NCI-H748 treated with DMSO at 0.1 percent for 48 hours (cell line): ENCODE data around the gene PLXNA2.

Experiments
- DNase-seq: peaks from one replicate; lab custom pipeline; 2025; lab: John Stamatoyannopoulos, UW

The PLXNA2 gene, protein sequence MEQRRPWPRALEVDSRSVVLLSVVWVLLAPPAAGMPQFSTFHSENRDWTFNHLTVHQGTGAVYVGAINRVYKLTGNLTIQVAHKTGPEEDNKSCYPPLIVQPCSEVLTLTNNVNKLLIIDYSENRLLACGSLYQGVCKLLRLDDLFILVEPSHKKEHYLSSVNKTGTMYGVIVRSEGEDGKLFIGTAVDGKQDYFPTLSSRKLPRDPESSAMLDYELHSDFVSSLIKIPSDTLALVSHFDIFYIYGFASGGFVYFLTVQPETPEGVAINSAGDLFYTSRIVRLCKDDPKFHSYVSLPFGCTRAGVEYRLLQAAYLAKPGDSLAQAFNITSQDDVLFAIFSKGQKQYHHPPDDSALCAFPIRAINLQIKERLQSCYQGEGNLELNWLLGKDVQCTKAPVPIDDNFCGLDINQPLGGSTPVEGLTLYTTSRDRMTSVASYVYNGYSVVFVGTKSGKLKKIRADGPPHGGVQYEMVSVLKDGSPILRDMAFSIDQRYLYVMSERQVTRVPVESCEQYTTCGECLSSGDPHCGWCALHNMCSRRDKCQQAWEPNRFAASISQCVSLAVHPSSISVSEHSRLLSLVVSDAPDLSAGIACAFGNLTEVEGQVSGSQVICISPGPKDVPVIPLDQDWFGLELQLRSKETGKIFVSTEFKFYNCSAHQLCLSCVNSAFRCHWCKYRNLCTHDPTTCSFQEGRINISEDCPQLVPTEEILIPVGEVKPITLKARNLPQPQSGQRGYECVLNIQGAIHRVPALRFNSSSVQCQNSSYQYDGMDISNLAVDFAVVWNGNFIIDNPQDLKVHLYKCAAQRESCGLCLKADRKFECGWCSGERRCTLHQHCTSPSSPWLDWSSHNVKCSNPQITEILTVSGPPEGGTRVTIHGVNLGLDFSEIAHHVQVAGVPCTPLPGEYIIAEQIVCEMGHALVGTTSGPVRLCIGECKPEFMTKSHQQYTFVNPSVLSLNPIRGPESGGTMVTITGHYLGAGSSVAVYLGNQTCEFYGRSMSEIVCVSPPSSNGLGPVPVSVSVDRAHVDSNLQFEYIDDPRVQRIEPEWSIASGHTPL (N-terminal part only)

DNA sequence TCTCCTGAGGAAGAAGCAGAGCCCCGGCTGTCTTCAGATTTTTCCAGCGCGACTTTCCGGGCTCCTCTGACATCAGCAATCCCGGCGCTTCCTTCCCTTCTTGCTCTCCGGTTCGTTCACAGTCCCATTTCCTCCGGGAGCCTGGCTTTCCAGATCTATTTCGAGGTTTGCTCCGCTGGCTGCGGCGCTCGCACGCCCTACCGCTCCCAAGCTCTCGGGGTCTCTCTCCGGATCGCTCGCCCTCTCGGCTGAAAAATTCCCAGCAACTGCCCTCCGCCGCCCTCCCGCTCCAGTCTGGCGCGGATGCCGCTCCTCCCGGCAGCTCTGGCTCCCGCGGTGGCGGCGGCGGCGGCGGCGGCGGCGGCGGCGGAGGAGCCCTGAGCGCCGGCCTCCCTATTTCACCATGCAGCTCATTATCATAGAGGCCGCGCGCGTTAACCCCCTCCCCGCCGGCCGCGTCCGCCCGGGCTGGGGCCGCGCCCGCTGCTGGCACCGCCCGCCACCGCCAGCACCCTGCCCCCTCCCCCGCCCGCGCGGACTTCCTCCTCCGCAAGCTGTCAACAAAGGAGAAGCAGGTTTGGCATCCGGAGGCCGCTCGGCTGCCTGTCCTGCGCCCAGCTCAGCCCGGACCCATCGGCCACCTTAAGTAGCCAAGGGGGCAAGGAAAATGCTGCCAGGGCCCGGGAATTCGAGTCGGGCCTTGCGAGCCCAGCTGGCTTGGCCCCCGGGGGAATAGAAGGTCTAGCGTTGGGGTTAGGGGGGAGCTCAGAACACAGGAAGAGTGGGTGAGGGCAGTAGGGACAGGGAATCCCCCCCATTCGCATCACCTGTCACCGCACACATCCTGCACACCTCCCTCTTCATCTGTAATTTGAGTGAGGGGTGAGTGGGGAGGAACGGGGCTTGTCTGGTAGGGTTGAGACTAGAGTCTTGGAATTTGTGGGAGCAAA lies at the start of gene PLXNA2:
Gene PLXNA2 (minus strand): TSS at position 418 of the 950 bp plus-strand sequence. CDS start 26,462 bp downstream, outside the sequence.
- peak; percentile 36 for DNase-seq

DNA sequence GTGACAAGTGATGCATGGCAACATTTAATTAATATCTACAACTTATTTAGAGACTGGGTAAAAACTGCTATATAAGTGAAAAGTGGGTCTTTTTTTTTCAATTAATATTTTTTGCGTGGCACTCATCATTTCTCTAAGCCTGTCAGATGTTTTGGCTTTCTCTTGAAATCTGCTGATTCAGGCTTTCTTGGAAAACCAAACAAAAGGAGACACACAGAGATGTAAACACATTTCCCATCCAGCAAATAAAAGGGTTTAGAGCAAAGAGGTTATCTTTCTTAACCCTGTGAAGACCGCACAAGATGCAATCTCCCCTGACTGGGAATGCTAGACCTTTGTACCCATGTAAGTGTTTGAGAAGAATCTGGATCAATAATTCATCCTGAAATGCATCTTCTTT lies 48.7 kb upstream of the PLXNA2 start:
- no peak for DNase-seq

DNA sequence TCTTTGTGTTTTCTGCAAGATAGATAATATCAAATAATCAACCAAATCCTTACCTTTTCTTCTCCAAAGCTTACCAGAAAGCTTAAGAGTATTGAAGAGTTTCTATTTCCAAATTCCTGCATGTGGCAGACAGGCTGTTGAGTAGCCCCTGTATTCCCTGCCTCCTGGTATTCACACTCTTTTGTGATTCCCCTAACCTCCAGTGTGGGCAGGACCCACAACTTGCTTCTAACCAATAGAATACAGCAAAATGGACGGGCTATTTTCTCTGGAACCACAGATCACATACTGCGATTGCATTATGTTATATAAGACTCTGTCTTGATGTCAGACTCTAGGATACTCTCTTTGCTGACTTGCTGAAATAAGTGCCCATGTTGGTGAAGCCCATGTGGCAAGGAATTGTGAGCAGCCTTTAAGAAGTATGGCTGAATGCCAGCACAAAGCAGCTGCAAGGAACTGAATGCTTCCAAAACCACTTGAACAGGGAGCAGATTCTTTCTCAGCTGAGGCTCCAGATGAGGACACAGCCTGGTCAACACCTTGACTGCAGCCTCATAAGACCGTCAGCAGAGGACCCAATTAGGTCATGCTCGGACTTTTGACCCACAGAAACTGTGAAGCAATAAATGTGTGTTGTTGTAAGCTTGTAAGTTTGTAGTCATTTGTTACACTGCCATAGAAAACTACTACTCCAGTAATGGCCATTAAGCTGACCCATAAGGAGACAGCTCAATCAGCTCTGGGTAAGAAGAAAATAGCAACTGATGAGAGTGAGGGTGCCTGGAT lies 47.9 kb upstream of the PLXNA2 start:
- DNase-seq = no peak

DNA sequence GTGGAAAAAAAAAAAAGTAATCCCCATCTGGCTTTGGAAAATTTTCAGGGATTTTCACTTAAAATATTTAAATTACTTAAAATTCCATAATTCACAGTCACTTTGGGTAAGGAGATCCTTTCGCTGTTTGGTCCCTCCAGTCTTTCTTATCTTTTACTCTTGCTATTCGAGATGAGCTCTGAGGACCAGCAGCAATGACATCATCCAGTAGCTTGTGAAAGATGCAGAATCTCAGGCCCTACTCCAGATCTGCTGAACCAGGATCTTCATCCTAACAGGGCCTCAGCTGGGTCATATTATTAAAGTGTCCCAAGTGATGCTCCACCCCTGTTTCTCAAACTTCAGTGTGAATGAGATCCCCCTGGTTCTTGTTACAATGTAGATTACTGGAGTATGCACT lies 46.9 kb upstream of the PLXNA2 start:
- DNase-seq = no peak

DNA sequence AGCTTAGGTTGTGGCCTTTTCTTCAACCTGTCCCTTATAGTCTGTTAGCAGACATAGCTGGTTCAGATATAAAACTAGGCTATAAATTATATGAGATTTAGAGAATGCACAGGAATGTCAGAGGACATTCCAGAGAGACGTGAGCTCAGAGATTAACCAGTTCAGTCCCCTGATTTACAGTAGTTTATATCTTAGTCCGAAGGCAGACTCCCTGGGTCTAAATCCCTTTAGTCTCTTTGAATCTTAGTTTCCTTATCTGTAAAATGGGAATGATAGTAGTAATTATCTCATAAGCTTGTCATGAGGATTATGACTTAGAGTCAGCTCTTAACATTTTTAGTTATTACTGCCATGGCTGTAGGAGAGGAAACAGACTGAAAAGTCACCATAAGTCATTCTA lies 45.5 kb upstream of the PLXNA2 start:
- no peak for DNase-seq

DNA sequence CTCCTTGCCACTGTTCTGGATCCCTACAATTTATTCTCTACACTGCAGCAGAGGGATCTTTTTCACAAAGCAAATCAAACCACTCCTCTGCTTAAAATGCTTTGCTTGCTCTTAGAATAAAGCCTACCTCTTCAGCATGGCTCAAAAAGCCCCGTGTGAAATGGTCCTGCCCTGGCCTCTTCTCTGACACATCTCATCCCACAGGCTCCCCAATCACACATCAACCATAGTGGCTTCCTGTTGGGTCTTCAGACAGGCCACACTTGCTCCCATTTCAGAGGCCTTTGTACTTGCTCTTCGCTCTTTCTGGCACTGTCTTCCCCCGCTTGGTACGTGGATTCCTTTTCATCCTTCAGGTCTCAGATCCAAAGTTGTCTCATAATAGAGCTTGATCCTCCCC lies 44.3 kb upstream of the PLXNA2 start:
- no peak for DNase-seq

DNA sequence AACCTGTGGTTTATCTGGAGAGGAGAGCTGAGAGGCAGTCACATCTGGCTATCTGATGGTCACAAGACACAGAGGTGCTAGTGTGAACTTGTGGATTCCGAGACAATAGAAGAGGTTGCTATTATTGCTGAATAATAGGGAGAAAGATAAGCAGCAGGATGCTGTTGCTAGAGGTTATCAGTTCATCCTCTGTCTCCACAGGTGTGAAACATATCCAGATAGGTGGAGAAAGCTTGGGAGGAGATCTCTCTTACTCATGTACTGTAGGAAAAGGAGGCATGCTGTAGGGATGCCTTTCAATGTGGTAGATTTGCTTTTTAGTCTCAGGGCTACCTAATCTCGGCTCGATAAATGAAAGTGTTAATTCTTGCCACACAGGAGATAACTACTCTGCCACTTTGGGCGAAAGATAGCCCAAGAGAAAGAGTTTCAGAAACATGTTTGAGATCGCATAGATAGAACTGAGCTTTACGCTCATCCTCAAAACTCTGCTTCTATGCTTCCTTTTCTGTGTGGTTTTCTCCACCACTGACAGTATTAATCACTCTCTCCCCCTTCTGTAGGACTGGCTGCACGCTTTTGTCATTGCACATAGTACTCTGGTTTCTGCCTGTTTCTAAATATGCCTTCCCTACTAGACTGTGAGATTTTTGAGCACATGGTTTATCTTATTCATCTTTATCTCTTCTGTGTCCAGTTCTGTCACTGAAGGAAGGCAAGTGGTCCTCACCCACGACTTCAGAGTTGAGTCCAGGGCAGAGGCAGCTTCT lies 36.7 kb upstream of the PLXNA2 start:
- no peak for DNase-seq

DNA sequence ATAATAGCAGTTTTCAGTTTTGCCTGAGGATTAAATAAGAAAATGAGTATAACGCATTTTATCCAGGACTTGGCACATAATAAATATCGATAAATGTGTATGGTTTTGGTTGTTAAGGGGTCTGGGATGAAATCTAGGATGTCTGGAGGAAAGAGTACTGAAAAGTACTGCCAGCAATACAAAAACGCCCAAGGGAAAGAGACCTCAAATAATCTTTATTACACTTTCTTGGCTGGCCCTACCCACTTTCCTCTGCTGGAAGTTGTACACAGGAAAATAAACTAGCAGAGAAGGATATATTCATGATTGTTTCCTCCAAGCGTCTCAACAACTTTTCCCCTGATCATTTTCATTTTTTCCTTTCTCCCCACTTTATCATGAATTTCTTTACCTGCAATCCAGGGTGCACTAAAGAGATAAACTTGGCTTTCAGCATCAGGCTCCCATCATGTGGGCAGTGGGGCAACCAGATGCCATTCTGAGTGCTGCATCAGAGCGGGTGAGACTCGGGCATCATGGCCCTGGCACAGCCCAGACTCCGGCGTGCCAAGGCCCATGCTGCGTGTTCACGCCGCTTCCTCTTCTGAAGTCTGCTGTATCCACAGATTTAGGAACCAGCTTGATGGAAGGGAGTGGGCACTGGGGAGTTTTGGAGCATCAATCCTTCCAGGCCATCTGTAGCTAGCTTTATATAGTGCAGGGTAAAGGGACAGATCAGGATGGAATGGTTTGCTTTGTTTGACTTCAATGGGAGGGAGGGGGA lies 35.8 kb upstream of the PLXNA2 start:
- no peak for DNase-seq

DNA sequence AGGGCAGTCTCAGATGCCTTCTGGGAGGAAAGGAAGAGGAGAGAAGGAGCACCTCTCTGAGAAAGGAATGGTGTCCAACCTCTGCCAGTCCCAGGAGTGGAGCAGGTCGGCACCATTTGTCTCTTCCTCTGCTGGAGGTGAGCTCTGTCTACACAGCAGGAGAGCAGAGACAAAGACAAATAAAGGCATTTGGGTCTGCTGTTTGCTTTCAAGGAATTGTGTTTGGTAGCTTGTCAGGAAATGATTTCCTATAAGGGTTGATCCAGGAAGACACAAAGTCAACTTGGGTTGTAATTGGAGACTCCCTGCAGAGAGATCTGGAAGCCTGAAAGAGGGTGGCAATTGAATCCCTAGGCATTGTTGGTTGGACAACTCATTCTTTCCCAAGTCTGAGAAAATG lies 34.5 kb upstream of the PLXNA2 start:
- DNase-seq = peak; percentile 4

DNA sequence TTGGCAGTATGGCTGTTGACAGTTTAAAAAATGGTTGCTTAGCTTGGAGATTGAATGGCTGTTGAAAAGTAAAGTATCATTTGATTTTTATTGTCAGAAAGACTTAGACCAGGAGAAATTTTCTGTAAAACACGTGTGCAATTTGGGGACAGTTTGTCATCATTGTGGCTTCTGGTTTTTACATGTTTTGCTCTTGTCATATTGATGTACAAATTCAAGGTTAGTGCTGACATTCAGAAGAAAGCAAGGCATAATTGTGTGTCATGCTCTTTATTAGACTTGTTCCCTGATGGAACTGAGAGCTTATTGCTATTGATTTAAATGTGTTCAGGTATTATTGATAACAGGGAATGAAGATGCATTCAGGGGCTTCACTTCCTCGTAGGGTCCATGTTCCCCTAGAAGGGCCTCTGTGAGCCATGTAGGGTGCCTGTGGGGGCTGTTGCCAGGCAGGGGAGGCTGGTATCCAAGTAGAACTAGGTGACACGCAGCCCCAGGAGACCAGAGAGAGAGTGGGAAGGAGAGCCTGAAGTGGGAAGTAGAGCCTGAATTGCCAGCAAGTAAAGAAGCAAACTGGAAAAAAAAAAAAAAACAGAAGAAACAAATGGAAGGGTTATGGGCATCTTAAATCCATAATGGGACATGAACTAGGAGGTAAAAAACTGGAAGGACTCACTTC lies 32.7 kb upstream of the PLXNA2 start:
- DNase-seq = no peak

DNA sequence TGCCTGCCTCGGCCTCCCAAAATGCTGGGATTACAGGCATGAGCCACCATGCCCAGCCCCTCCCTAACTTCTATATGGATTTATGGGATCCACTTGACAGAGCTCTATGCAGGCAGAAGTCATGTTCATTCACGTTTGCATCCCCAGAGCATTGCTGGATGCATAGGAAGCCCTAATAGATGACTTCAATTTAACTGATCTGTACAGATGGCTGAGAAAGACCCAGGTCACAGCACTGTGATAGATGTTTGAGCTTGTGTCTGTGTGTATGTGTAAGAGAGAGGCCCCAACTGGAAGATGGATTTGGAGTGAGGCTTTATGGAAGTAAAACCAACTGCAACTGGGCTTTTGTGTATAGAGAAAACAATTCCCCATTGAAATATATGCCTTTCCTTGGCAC lies 30.9 kb upstream of the PLXNA2 start:
- DNase-seq = no peak

DNA sequence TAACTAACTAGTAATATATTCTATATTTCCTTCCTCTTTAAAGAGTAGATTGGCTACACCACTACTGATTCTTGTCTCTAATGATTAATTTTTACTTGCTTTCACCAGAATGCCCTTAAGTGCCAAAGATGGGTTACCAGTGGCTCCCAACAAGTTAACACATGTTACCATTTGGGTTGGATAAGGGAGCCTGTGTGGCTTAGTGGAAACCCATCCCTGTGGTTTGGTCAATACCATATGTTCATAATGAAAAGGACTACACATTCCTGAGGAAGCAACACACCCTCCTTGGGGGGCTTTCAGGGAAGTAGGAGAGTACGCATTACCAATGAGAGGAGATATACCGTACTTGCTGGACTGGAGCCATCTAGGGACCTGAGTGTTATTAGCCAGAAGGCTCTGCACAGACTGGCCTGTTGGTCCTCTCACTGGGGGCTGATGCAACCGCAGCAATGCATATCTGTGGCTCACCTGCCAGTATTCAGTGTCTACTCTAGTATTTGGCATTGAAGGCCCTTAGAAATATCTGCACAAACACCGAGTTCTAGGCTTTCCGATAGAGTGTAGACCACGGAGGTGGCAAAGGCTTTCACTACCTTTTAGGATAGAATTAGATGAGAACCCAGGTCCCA lies 29.3 kb upstream of the PLXNA2 start:
- DNase-seq = no peak

DNA sequence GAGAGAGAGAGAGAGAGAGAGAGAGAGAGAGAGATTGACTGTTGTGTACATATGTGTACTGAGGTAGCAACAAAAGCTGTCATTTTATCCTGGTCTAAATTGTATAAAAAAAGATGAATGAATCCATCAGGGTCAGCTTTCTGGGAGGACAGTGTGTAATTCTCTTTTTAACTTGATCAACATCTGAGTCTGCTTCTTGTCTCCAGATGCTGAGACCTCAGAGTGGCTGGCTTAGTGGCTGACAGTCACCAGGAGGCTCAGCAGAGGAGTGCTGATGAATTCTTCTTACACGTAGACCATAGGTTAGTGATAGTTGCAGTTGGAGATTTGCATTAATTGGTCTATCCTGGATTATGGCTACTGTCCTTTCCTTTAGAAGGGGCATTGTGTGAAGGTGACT lies 28.5 kb upstream of the PLXNA2 start:
- no peak for DNase-seq

DNA sequence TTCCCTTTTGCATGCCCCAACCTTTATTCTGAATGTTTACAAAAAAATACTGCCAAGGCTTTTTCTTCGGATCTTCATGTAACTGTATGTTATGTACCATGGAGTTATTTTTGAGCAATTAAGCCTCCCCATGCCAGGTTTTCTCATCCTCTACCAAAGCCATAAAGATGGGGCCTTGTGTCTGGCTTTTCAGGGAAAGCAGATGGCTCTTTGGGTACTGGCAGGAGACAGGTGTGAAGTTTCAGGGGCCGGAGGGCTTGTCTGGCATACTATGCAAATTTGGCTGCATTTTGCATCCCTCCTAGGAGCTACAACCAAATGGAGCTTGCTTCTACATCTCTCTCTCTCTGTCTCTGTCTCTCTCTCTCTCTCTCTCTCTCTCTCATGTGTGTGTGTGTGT lies 28.1 kb upstream of the PLXNA2 start:
- DNase-seq = no peak

DNA sequence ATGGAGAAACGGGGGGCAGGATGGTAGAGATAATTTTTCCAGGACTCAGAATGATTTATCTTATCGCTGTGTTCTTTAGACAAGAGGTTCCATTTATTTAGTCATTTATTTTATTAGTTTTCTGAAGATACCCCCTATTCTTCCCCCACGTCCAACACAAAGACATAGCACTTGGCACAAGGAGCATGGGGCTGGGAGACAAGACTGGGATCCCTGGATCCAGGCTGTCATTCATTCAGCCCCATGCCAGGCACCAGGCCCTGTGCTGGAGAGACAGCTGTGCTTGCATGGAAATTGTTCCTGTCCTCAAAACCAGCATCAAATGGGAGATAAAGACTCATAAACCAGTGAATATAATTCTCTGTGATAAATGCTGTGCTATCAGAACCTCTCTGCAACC lies 27.1 kb upstream of the PLXNA2 start:
- no peak for DNase-seq

DNA sequence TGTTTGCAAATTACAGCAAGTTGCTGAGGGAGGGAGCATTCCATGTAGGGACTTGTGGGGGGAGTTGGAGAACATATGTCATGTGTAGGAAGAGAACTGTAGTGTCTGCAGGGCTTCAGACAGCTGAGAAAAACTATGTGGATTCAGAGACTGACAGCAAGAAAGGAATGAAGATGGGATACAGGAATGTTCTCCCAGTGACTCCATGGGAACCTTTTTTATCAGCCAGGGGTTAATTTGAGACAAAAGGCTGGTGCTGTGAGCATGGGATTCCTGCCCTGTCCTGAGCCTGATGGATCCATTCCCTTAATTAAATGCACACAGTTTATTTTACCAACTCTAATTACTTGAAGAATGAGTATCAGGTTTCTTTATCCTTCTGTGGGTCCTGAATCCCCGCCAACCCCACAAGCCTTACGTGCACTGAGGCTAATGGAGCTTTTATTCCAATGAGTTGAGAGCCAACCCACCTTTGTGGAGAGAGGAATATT lies 26.5 kb upstream of the PLXNA2 start:
- DNase-seq = no peak

DNA sequence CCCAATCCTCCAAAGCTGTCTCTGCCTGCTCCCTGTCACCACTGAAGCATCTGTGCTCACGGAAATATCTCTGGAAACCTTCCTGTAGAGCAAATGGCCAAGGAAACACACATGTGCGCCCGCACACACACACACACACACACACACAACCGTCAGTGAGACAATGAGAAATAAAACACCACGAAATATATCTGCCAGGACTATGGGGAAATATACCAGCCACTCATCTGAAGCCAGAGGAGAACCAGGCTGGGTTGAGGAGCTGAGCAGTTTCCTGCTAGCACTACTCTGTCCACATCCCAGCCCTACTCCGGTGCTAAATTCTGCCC lies 25.1 kb upstream of the PLXNA2 start:
- DNase-seq = no peak
